K562 treated with DMSO at 1 percent for 4 hours (cell line): ENCODE measurements around the gene NDOR1. TPM values are rescaled to one million over a fixed set of nuclear protein-coding genes. Genes with fewer than 3 reads are reported as not detected.

Experiments
- total RNA-seq: library from RNA; unstranded; fragments of 300-600 nt; gene quantifications from 2 replicates; pipeline ENCODE4 v1.2.3, GENCODE V29; 2022; ENCODE audit not compliant: insufficient read depth

NDOR1 gene
- total RNA-seq, 1 experiment from 2014 or later = 25.4 TPM

Other genes with a start within 250 kb of the NDOR1 start
- gene PTGDS, start 228.2 kb upstream of the NDOR1 start, total RNA-seq = 6.1 and 15.4 TPM in 2 replicates
- not detected in 2 replicates for gene LCNL1, start 222.7 kb upstream of the NDOR1 start, total RNA-seq
- 89.0 and 89.2 TPM in 2 replicates for gene PAXX, start 213.3 kb upstream of the NDOR1 start, total RNA-seq
- 2.0 TPM in 1 of 2 replicates, not detected in the other for gene CLIC3, start 209.1 kb upstream of the NDOR1 start, total RNA-seq
- gene ABCA2, start 177.5 kb upstream of the NDOR1 start, total RNA-seq = 14.1 and 26.4 TPM in 2 replicates
- gene FUT7, start 173.6 kb upstream of the NDOR1 start, total RNA-seq = not detected in 2 replicates
- gene NPDC1, start 159.5 kb upstream of the NDOR1 start, total RNA-seq = 0.52 and 1.0 TPM in 2 replicates
- not detected in 2 replicates for gene ENTPD2, start 151.6 kb upstream of the NDOR1 start, total RNA-seq
- gene SAPCD2, start 135.1 kb upstream of the NDOR1 start, total RNA-seq = 27.1 and 30.1 TPM in 2 replicates
- gene UAP1L1, start 128.2 kb upstream of the NDOR1 start, total RNA-seq = 9.4 and 14.1 TPM in 2 replicates
- 37.3 and 38.9 TPM in 2 replicates for gene MAN1B1, start 118.7 kb upstream of the NDOR1 start, total RNA-seq
- gene DPP7, start 91.0 kb upstream of the NDOR1 start, total RNA-seq = 228 and 246 TPM in 2 replicates
- gene GRIN1, start 66.5 kb upstream of the NDOR1 start, total RNA-seq = not detected in 2 replicates
- gene LRRC26, start 35.6 kb upstream of the NDOR1 start, total RNA-seq = not detected in 2 replicates
- not detected in 2 replicates for gene TMEM210, start 33.6 kb upstream of the NDOR1 start, total RNA-seq
- gene ANAPC2, start 17.1 kb upstream of the NDOR1 start, total RNA-seq = 32.5 and 40.5 TPM in 2 replicates
- 203 and 207 TPM in 2 replicates for gene SSNA1, start 17.0 kb upstream of the NDOR1 start, total RNA-seq
- 26.9 and 34.8 TPM in 2 replicates for gene TPRN, start 5.0 kb upstream of the NDOR1 start, total RNA-seq
- 35.0 and 40.6 TPM in 2 replicates for gene TMEM203, start 52 bp upstream of the NDOR1 start, total RNA-seq
- gene RNF208, start 16.5 kb downstream of the NDOR1 start, total RNA-seq = 6.2 and 6.7 TPM in 2 replicates
- 1.1 TPM in 1 of 2 replicates, not detected in the other for gene CYSRT1, start 19.5 kb downstream of the NDOR1 start, total RNA-seq
- 0.99 TPM in 1 of 2 replicates, not detected in the other for gene RNF224, start 21.8 kb downstream of the NDOR1 start, total RNA-seq
- not detected in 2 replicates for gene SLC34A3, start 25.2 kb downstream of the NDOR1 start, total RNA-seq
- gene TUBB4B, start 35.6 kb downstream of the NDOR1 start, total RNA-seq = 816 and 880 TPM in 2 replicates
- not detected in 2 replicates for gene STPG3, start 45.6 kb downstream of the NDOR1 start, total RNA-seq
- gene NELFB, start 49.6 kb downstream of the NDOR1 start, total RNA-seq = 84.5 and 89.8 TPM in 2 replicates
- gene TOR4A, start 72.0 kb downstream of the NDOR1 start, total RNA-seq = 49.5 and 59.8 TPM in 2 replicates
- gene NRARP, start 96.6 kb downstream of the NDOR1 start, total RNA-seq = 16.1 and 30.4 TPM in 2 replicates
- gene EXD3, start 217.5 kb downstream of the NDOR1 start, total RNA-seq = 9.8 TPM in 2 replicates
- gene NOXA1, start 217.7 kb downstream of the NDOR1 start, total RNA-seq = 1.1 and 1.8 TPM in 2 replicates
- gene ENTPD8, start 235.7 kb downstream of the NDOR1 start, total RNA-seq = not detected in 2 replicates